OCI-LY1 (cell line): Measurements from ENCODE around the gene JUN.

Experiments
- EZH2 ChIP-seq: fragments of 200-600 bp; sonication (generic), shearing (Covaris generic); IDR thresholded peaks from 2 replicates; pipeline ENCODE4 v1.8.0; 2017; ENCODE audit warnings: borderline replicate concordance, mixed run types, mild to moderate bottlenecking, antibody characterized with exemption, low read length, moderate library complexity, mixed read lengths
- TF ChIP-seq, protein P1 (sequence below): fragments of 200-600 bp; sonication (generic), shearing (Covaris generic); IDR thresholded peaks from 2 replicates; pipeline ENCODE4 v1.5.1; 2017; ENCODE audit warnings: mild to moderate bottlenecking, antibody characterized with exemption, low read length, moderate library complexity, mixed read lengths

DNA sequence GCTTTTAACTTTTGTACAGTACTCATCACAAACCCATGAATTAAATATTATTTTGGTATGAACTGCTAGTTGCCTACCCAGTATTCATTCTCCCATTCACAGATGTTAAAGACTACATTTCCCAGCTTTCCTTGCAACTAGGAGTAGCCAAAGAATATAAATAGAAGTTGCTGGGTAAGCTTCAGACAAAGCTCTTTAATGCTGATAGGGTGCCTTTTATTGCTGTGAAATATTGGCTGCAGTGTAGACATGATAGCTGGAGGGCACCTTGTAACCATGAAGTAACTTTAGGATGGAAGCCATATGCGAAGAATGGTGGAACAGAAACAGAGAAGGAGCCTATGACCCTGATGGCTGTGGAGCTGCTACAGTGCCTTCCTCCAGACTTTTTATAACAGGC is 16.7 kb downstream of the JUN start:
- TF ChIP-seq, protein P1, sequence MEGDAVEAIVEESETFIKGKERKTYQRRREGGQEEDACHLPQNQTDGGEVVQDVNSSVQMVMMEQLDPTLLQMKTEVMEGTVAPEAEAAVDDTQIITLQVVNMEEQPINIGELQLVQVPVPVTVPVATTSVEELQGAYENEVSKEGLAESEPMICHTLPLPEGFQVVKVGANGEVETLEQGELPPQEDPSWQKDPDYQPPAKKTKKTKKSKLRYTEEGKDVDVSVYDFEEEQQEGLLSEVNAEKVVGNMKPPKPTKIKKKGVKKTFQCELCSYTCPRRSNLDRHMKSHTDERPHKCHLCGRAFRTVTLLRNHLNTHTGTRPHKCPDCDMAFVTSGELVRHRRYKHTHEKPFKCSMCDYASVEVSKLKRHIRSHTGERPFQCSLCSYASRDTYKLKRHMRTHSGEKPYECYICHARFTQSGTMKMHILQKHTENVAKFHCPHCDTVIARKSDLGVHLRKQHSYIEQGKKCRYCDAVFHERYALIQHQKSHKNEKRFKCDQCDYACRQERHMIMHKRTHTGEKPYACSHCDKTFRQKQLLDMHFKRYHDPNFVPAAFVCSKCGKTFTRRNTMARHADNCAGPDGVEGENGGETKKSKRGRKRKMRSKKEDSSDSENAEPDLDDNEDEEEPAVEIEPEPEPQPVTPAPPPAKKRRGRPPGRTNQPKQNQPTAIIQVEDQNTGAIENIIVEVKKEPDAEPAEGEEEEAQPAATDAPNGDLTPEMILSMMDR: no peak
- no peak for TF ChIP-seq EZH2
